Osteoblast (primary cell): Measurements from ENCODE around the gene KRTAP8-1. TPM values are rescaled to one million over a fixed set of nuclear protein-coding genes. Genes with fewer than 3 reads are reported as not detected.
A peak's percentile ranks its signal among the peaks of the same experiment; 100 is the strongest.

Experiments
- DNase-seq: peaks from one replicate; pipeline ENCODE4 v3.0.0; 2011; ENCODE audit warnings: low spot score, mixed read lengths; ENCODE audit not compliant: insufficient read length; ENCODE audit errors: missing footprints
- H2AFZ ChIP-seq: 2 replicates; pipeline ENCODE4 v1.6.0; 2011; ENCODE audit warnings: mild to moderate bottlenecking, low read length
- H3K27ac ChIP-seq: 2 replicates; pipeline ENCODE4 v1.5.1; 2011; ENCODE audit warnings: mild to moderate bottlenecking, low read depth, low read length, moderate library complexity
- H3K27me3 ChIP-seq: 2 replicates; pipeline ENCODE4 v1.6.0; 2012; ENCODE audit warnings: mild to moderate bottlenecking, control low read depth, inconsistent platforms, low read length, moderate library complexity; ENCODE audit not compliant: insufficient read depth
- H3K36me3 ChIP-seq: 2 replicates; pipeline ENCODE4 v1.5.1; 2011; ENCODE audit warnings: mild to moderate bottlenecking, low read length, control low read depth, moderate library complexity; ENCODE audit not compliant: insufficient read depth
- H3K4me1 ChIP-seq: 2 replicates; pipeline ENCODE4 v1.5.1; 2011; ENCODE audit warnings: mild to moderate bottlenecking, low read length, control low read depth, moderate library complexity; ENCODE audit not compliant: insufficient read depth
- H3K4me2 ChIP-seq: 2 replicates; pipeline ENCODE4 v1.6.0; 2011; ENCODE audit warnings: mild to moderate bottlenecking, low read length; ENCODE audit not compliant: insufficient read depth
- H3K4me3 ChIP-seq: fragments of 200-600 bp; sonication (generic); 3 replicates; pipeline ENCODE4 v1.5.1; 2012; ENCODE audit warnings: mild to moderate bottlenecking, low read length, inconsistent platforms; ENCODE audit not compliant: insufficient read depth
- H3K79me2 ChIP-seq: 2 replicates; pipeline ENCODE4 v1.6.0; 2012; ENCODE audit warnings: mild to moderate bottlenecking, low read length, control low read depth, inconsistent platforms; ENCODE audit not compliant: insufficient read depth
- H3K9me3 ChIP-seq: 2 replicates; pipeline ENCODE4 v1.5.1; 2011; ENCODE audit warnings: low read depth, low read length, control low read depth
- H4K20me1 ChIP-seq: 2 replicates; pipeline ENCODE4 v1.6.0; 2012; ENCODE audit warnings: mild to moderate bottlenecking, low read length, control low read depth; ENCODE audit not compliant: insufficient read depth
- total RNA-seq: library from RNA; depleted of rRNA; stranded (reverse); fragments of >200 nt; gene quantifications from 2 replicates; pipeline ENCODE4 v1.2.3, GENCODE V29; 2012
- TF ChIP-seq, protein P1 (sequence below): IDR thresholded peaks from 2 replicates; pipeline ENCODE4 v1.5.1; 2011; ENCODE audit warnings: mild to moderate bottlenecking, low read depth, low read length, moderate library complexity; ENCODE audit errors: extremely low read depth

Gene KRTAP8-1
- total RNA-seq: not detected in 2 replicates

DNA sequence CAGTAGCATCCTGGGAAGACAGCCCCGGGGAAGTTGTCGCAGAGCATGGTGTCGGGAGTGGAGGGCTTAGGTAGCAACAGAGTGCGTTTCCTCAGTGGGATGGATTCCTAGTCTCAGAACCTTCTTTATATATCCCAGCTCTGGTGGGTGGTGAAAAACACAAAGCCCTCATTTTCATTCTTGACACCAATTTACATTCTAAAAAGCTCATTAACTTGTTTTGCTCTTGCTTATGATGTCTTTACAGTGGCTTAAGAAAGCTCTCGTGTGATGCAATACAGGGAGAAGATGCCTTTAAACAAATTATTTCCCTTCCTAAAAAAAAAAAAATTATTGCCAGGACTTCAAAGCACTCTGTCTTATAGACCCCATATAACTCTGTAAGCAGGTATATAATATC lies at the start of gene KRTAP8-1:
Gene KRTAP8-1, minus strand, starts transcription at position 101 of the 400 bp plus-strand sequence. Its CDS starts 54 bp downstream, at position 47.
- Histone ChIP-seq H3K9me3 (peaks cover 10% of the 10 kb centered on the region), H3K36me3 (no peaks in the 10 kb centered on the region), H3K27ac (no peak within 1 kb of the TSS), H4K20me1 (no peaks in the 10 kb centered on the region), H3K4me2 (no peak within 1 kb of the TSS), H2AFZ (no peak within 1 kb of the TSS), H3K79me2 (no peaks in the 10 kb centered on the region), H3K4me3 (no peak within 1 kb of the TSS), H3K27me3 (no peaks in the 10 kb centered on the region), H3K4me1 (no peaks in the 10 kb centered on the region)
- TF ChIP-seq, protein P1, sequence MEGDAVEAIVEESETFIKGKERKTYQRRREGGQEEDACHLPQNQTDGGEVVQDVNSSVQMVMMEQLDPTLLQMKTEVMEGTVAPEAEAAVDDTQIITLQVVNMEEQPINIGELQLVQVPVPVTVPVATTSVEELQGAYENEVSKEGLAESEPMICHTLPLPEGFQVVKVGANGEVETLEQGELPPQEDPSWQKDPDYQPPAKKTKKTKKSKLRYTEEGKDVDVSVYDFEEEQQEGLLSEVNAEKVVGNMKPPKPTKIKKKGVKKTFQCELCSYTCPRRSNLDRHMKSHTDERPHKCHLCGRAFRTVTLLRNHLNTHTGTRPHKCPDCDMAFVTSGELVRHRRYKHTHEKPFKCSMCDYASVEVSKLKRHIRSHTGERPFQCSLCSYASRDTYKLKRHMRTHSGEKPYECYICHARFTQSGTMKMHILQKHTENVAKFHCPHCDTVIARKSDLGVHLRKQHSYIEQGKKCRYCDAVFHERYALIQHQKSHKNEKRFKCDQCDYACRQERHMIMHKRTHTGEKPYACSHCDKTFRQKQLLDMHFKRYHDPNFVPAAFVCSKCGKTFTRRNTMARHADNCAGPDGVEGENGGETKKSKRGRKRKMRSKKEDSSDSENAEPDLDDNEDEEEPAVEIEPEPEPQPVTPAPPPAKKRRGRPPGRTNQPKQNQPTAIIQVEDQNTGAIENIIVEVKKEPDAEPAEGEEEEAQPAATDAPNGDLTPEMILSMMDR: no peak
- DNase-seq: no peak

- peaks cover 2% of the 10 kb centered on the region for H3K9me3 ChIP-seq
These were observed 34.8 kb upstream of the KRTAP8-1 start for GRCh38 chr21:30847627-30848500.

DNA sequence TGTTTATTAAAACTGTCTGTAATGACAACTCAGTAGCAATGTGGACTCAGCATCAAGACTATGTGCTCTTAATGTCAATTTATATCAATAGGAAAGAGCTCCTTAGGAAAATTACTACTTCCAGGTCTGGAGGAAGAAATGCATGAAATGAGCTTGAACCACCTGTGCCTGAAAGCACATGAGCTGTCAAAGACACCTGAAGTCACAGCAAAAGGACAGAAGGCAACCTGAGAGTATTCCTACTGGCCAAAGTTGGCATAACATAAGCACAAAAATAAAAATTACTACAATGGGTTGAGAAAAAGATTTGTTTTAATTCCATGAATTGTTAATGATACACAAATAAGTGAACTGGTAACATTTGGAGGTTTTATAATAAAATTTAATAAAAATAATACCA lies 29.9 kb upstream of the KRTAP8-1 start:
- H3K4me1 ChIP-seq: no peaks in the 10 kb centered on the region
- H3K4me3 ChIP-seq: no peak overlapping the region
- H3K4me2 ChIP-seq: no peak overlapping the region
- H2AFZ ChIP-seq: no peak overlapping the region
- no peaks in the 10 kb centered on the region for H3K79me2 ChIP-seq
- H3K27ac ChIP-seq: no peak overlapping the region
- no peak for DNase-seq
- no peaks in the 10 kb centered on the region for H3K9me3 ChIP-seq
- no peaks in the 10 kb centered on the region for H4K20me1 ChIP-seq
- H3K36me3 ChIP-seq: no peaks in the 10 kb centered on the region
- no peaks in the 10 kb centered on the region for H3K27me3 ChIP-seq
- TF ChIP-seq, protein P1: no peak

More at GRCh38 chr21:30847627-30848500, 34.8 kb upstream of the KRTAP8-1 start:
- no peaks in the 10 kb centered on the region for H3K27me3 ChIP-seq
- DNase-seq: no peak
- no peak overlapping the region for H2AFZ ChIP-seq
- no peaks in the 10 kb centered on the region for H3K4me1 ChIP-seq
- no peaks in the 10 kb centered on the region for H3K36me3 ChIP-seq
- no peaks in the 10 kb centered on the region for H3K79me2 ChIP-seq
- H3K4me2 ChIP-seq: no peak overlapping the region
- TF ChIP-seq, protein P1: no peak
- no peak overlapping the region for H3K4me3 ChIP-seq
- no peaks in the 10 kb centered on the region for H4K20me1 ChIP-seq
- no peak overlapping the region for H3K27ac ChIP-seq

- no peaks in the 10 kb centered on the region for H3K27me3 ChIP-seq
- H2AFZ ChIP-seq: no peak overlapping the region
- TF ChIP-seq, protein P1: no peak
- H3K4me2 ChIP-seq: no peak overlapping the region
- peak; percentile 30 for DNase-seq
- no peak overlapping the region for H3K4me3 ChIP-seq
- H3K27ac ChIP-seq: no peak overlapping the region
- H4K20me1 ChIP-seq: no peaks in the 10 kb centered on the region
- H3K79me2 ChIP-seq: no peaks in the 10 kb centered on the region
- no peaks in the 10 kb centered on the region for H3K4me1 ChIP-seq
- no peaks in the 10 kb centered on the region for H3K36me3 ChIP-seq
- H3K9me3 ChIP-seq: no peaks in the 10 kb centered on the region
These were observed 26.2 kb upstream of the KRTAP8-1 start for GRCh38 chr21:30839304-30839703.
